BJ (cell line): ENCODE measurements around the gene WAPL. TPM values are rescaled to one million over a fixed set of nuclear protein-coding genes. Genes with fewer than 3 reads are reported as not detected.
"Not testable (repeated sequence)": the region's sequence is repeated elsewhere in the genome, so short reads cannot be mapped to it uniquely, and the experiment has no call there.

ENCODE experiments used
- CTCF ChIA-PET: fragments of 350-600 bp; formaldehyde crosslinking; extraction: SDS; loops from one replicate; lab custom pipeline; 2021; ENCODE audit warnings: antibody characterized with exemption, inconsistent platforms; lab: Yijun Ruan, JAX
- POLR2A ChIA-PET: fragments of 300-600 bp; sonication (Branson Sonifier 250); formaldehyde crosslinking; extraction: SDS; loops from one replicate; lab custom pipeline; 2021; ENCODE audit warnings: antibody characterized with exemption; lab: Charles Lee
- DNase-seq: peaks from one replicate; pipeline ENCODE4 v3.0.0-alpha.2; 2011; ENCODE audit warnings: low read depth
- H3K27me3 ChIP-seq: 2 replicates; pipeline ENCODE4 v1.6.0; 2011; ENCODE audit warnings: low read length; ENCODE audit not compliant: control insufficient read depth, insufficient read depth
- H3K36me3 ChIP-seq: 2 replicates; pipeline ENCODE4 v1.5.1; 2011; ENCODE audit warnings: low read length; ENCODE audit not compliant: control insufficient read depth, insufficient read depth
- H3K4me3 ChIP-seq: 2 replicates; pipeline ENCODE4 v1.5.1; 2011; ENCODE audit warnings: low read depth, mild to moderate bottlenecking, control low read depth, low read length
- CTCF ChIP-seq: IDR thresholded peaks from 2 replicates; pipeline ENCODE4 v1.5.1; 2011; ENCODE audit warnings: low read depth, mild to moderate bottlenecking, control low read depth, inconsistent platforms, low read length, moderate library complexity; ENCODE audit not compliant: insufficient read depth
- polyA minus RNA-seq: library from RNA; depleted of rRNA, polyadenylated mRNA; stranded (reverse); fragments of >200 nt; gene quantifications from 2 replicates; pipeline ENCODE4 v1.2.3, GENCODE V29; 2011; rRNA and poly(A)+ RNA removed
- polyA plus RNA-seq: library from polyadenylated mRNA; depleted of rRNA; stranded (reverse); fragments of >200 nt; gene quantifications from 2 replicates; pipeline ENCODE4 v1.2.3, GENCODE V29; 2011; rRNA removed

The WAPL gene
- polyA plus RNA-seq (8.8 and 15.1 TPM in 2 replicates), polyA minus RNA-seq (21.1 and 27.8 TPM in 2 replicates)

DNA sequence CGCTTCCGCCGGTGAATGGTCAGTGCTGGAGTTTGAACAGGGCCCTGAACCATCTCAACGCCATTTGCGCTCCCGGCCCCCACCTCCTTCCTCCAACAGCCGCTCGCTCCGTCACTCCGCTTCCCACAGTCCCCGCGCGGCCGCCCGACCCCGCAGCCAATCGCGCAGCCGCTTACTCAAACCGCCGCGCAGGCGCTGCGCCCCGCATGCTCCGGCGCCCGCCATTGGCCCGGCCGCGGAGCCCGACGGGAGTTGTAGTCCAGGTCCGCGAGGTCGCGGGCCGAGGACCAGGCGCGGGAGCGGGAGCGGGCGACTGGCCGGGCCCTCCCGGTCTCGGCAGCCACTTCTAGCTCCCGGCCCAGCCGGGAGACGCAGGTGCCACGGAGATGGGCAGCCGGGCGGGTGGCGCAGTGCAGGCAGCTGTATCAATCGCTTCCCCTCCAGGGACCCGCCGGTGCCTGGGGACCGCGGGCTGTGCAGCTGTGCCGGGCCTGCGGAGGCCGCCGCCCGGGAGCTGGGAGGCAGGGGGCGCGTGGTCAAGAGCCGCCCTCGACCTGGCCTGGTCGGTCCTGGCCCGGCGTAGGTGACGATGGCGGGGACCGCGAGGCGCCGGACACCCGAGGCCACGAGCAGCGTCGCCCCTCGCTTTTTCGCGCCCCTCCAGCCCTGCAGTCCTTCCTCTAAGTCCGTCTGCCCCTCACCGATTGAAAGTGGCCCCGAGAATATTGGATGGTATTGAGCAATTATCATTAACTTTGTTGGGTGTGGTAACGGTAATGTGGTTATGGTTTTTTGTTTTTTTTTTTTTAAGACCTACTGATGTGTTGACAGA lies at the start of gene WAPL:
TSS of gene WAPL (minus strand) at position 115 of the 832 bp plus-strand sequence. CDS start 3,723 bp downstream, outside the sequence.
- peak within 1 kb of the TSS; percentile 95 for H3K4me3 ChIP-seq
- H3K27me3 ChIP-seq, result no peaks in the 10 kb centered on the region
- no peaks in the 10 kb centered on the region for H3K36me3 ChIP-seq
- CTCF ChIA-PET, result interaction anchor here (0.6 to 1.6 kb wide), 6 partner anchors 9 to 160 kb away, joined by 3 to 5 read pairs (median 3); no protein-coding TSS in a partner anchor
- no peak for TF ChIP-seq CTCF
- peak; percentile 61 for DNase-seq
- POLR2A ChIA-PET, result interaction anchor here (0.6 to 1.0 kb wide), 2 partner anchors 14 to 125 kb away, joined by 3 to 6 read pairs; no protein-coding TSS in a partner anchor

GRCh38 chr10:86569335-86569734 lies 47.7 kb upstream of the WAPL start:
- ChIA-PET POLR2A (no interaction called here), CTCF (no interaction called here)
- H3K27me3 ChIP-seq, result no peaks in the 10 kb centered on the region; the same call in 1 of the 2 replicates
- H3K4me3 ChIP-seq, result no peak overlapping the region
- no peak for TF ChIP-seq CTCF
- H3K36me3 ChIP-seq, result no peaks in the 10 kb centered on the region
- no peak for DNase-seq

DNA sequence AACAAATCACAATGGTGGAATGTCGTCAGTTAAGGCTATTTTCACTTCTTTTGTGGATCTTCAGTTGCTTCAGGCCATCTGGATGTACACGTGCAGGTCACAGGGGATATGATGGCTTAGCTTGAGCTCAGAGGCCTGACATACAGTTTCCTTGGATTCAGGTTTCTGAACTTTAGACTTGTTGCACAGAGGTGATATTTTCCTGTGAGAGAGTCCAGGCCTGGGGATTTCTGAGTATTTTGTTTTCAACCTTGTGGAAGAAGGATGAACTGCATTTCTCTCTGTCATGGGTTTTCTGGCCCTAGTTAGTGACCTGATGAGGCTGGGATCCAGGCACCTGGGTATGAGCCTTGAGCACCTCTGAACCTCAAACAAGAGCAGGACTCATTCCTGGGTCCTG lies 44.9 kb upstream of the WAPL start:
- H3K27me3 ChIP-seq, DNase-seq, H3K4me3 ChIP-seq, POLR2A ChIA-PET, H3K36me3 ChIP-seq: not testable (repeated sequence)
- CTCF ChIA-PET, result interaction anchor here (1.2 kb wide), 1 partner anchor 18 kb away, joined by 4 read pairs; no protein-coding TSS in a partner anchor
- TF ChIP-seq CTCF, result peak; percentile 7; the same call in 1 of the 2 replicates

DNA sequence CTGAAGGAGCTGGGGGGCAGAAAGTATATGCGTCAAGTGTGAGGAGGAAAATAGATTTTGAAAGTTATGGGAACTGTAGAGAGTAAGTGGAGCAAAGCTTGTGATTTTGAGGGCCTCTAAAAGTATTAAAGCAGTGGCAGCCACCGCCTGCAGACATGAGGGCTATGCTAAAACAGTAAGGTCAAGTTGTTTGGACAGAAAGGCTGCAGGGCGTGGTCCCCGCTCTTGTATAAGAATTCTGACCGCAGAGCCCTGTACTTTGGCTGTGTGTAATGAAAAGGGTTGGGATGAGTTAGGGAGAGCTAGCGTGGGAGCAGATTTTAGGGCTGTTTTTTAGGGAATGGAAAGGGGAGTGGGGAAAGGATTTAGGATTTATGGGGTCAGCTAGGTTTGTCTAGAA lies 41.7 kb upstream of the WAPL start:
- H3K36me3 ChIP-seq, H3K27me3 ChIP-seq, DNase-seq, H3K4me3 ChIP-seq, CTCF ChIA-PET, POLR2A ChIA-PET: not testable (repeated sequence)

GRCh38 chr10:86558695-86559094 lies 37.1 kb upstream of the WAPL start:
- DNase-seq, H3K36me3 ChIP-seq, H3K27me3 ChIP-seq, POLR2A ChIA-PET, CTCF ChIA-PET, H3K4me3 ChIP-seq: not testable (repeated sequence)

DNA sequence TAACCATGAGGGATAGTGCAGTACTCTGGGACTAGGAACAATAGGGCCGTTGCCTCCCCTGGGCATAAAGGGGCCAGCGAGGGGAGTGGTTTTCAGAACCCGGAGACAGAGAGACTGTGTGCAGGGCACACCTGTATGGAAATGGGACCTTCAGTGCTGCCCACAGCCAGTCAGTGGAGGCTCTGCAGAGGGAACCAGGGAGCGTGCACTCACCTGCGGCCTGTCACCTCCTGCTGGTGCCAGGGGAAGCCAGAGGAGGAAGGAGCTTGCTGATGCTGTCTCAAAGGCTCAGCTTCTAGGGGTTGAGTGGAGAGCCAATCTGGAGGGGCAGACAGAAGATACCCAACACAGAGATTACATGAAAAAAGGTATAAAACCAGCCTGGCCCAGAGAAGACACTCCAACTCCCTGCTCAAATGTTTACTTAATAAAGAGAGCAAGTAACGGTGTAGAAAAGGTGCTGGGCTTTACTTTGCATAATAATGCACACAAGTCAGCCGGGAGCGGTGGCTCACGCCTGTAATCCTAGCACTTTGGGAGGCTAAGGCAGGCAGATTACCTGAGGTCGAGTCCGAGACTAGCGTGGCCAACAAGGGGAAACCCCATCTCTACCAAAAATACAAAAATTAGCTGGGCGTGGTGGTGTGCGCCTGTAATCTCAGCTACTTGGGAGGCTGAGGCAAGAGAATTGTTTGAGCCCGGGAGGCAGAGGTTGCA lies 35.5 kb upstream of the WAPL start:
- CTCF ChIA-PET, result interaction anchor here (1.0 kb wide), 1 partner anchor 30 kb away, joined by 3 read pairs; no protein-coding TSS in a partner anchor
- no peak for DNase-seq
- no peaks in the 10 kb centered on the region for H3K27me3 ChIP-seq
- no peak overlapping the region for H3K4me3 ChIP-seq
- H3K36me3 ChIP-seq, result no peaks in the 10 kb centered on the region
- POLR2A ChIA-PET, result no interaction called here
- TF ChIP-seq CTCF, result no peak
